ENCODE data around the gene USP31.

Gene USP31

DNA sequence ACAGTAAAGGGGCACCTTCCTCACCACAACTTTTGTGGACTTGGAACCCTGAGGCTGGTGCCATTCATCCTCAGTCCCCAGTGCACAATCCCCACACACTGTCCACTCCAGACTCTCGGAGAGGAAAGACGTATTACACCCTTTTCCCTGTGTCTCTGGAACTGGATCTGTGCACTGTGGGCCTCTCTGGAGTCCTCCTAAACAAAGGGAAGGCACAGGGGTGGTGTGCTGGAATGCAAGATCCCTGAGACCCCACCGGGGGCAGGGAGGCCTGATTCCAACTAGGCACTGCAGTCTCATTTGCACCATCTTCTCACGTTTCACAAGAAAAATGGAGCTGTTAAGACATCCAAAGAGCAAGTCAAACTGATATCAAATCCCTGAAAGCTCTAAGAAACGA lies 89.8 kb downstream of the USP31 start:
- no peak for DNase-seq

DNA sequence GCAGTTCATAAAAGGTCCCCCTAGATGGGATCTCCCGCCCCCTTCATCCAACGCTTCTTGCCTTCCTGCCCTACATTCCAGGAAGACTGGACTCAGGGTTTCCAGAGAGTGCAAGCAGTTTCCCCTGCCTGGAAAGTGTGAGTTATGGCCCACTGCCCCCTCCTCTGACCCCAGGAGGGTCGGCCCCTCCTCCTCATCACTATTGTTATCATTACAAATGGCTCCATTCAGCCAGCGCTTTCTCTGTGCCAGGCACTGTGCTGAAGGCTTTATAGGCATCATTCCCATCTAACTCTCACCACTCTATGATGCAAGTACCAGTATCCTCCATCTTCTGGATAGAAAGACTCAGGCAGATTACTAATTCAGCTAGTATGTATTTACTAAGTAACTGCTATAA lies 90.7 kb downstream of the USP31 start:
- DNase-seq, result no peak

DNA sequence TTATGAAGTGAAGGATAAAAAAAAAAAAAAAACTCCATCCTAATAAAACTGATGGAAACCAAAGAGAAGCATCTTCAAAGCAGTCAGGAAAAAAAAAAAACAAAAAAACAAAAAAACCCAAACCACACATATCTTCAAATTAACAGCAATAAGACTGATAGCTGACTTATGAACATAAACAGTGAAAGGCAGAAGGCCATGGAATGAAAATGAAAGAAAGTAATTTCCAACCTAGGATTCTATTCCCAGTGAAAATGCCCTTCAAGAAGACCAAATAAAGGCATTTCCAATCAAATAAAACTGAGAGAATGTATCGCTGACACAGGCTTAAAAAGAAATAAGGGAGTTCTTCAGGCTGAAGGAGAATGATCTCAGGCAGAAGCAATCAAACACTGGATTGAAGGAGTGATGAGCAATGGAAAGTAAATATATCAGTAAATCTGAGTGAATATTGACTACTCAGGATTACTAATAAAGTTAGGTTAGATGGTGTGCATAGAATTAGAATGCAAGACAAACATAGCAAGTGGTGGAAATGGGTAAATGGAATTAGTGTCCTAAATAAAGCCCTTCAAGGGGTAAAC lies 92.1 kb downstream of the USP31 start:
- no peak for DNase-seq

DNA sequence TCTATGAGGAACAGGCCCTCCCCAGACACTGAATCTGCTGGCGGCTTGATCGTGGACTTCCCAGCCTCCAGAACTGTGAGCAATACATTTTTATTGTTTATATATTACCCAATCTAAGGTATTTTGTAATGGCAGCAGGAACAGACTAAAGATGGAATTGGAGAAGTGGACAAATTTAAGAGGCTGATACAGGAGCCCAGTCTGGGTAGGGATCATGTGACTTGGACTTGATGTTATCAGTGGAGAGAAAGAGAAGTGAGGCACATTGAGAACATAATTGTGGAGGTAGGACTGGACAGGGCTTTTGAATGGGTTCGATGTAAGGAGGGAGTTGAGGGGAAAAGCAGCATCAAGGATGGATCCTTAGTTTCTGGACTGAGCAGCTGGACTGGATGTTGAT lies 93.8 kb downstream of the USP31 start:
- no peak for DNase-seq

DNA sequence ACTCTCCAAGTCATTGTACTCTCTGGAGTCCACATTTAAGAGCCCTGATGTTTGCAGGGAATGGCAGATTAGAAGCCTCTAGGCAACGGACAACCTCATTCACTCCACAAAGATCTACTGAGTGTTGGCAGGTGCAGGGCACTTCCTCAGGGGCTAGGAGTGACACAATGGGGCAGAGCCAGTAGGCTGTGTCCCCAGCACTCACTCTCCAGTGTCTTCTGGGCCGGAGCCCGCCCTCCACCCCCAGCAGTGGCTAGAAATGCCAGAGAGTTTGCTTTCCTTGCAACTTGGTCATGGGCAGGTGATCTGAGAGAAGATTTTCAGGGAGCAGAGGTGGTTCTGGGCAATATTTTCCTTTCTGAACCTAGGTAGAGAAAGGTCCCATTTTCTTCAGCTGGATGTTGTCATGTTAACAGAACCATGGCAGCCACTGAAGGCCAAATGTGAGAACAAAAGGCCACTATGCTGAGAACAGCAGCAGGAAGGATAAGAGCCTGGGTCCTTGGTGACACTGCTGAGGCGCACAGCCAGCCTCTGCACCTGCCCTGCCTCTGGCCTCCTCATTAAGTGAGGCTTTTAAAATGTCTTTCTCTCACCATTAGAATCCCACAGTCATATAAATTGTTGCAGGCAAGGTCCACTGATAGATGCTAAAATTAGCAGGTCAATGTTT lies 96.2 kb downstream of the USP31 start:
- no peak for DNase-seq

DNA sequence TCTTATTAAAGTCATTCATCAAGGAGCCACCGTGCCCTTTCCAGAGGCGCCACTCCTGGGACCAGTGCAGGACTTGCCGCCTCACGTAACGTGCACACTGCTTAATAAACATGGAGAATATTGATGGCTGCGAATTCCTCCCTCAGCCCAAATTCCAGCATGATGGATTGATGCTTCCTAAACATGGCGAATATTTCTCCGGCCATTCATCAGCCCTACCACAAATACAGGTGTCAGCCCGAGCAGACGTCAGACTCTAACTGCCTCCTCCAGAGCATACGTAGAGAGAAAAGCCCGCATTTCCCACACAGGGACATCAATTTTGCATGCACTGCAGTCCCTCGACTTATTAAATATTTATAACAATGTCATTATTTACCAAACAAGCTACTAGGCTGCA lies 97.0 kb downstream of the USP31 start:
- DNase-seq, result no peak

DNA sequence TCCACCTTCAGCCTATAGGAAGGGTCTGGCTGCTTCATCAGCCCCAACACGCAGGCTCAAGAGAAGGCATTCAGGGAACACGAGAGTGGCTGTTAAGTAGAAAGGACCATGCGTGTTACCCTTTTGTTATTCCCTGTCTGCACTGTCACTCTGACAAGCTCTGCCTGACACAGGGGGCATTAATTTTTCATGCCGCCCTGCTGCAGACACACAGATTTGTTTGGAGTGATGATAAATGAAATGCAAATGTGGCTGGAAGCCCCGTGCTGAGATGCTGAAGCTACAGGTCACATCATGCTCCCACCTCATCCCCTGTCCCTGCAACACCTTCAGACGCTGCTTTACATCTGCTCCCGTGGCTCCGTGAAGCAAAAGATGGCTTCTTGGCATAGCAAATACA lies 97.7 kb downstream of the USP31 start:
- no peak for DNase-seq

DNA sequence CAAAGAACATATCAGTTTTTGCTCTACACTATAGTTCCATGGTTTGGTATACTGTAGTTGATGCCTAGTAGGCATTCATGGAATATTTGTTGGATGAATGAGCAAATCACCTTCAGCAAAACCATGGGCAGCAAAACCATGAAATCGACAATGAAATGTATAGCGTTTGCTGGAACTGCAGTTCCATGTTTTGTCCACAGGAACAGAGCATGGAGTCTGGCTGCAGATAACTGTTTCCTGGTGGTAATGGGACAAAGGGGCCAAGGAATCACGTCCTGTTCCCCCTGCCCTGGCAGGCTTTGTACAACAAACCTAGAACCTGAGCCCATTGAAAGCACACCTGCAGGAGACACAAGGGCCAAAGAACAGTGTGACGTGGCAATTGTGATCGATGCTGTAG lies 101.1 kb downstream of the USP31 start:
- DNase-seq, result no peak

DNA sequence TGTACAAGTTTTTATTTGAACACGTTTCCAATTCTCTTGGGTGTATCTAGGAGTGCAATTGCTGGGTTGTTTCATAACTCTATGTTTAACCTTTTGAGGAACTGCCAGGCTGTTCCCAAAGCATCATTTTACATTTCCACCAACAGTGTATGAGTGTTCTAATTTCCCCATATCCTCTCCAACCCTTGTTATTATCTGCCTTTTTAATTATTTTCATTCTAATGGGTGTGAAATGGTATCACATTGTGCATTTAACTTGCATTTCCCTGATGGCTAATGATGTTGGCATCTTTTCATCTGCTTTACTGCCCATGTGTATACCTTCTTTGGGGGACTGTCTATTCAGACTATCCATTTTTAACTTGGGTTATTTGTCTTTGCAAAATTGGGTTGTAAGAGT lies 104.2 kb downstream of the USP31 start:
- DNase-seq, result no peak

DNA sequence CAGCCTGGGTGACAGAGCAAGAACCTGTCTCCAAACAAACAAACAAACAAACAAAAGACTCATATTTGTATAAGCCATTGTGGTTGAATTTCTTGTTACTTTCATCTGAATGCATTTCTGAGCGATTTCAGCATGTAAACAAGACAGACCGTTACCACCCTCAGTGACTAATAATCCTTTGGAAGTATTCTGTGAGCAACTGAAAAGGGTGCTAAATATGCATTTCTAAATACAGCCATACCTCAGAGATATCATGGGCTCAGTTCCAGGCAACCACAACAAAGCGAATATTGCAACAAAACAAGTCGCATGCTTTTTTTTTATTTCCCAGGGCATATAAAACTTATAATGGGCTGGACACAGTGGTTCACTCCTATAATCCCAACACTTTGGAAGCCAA lies 109.0 kb downstream of the USP31 start:
- DNase-seq, result no peak

DNA sequence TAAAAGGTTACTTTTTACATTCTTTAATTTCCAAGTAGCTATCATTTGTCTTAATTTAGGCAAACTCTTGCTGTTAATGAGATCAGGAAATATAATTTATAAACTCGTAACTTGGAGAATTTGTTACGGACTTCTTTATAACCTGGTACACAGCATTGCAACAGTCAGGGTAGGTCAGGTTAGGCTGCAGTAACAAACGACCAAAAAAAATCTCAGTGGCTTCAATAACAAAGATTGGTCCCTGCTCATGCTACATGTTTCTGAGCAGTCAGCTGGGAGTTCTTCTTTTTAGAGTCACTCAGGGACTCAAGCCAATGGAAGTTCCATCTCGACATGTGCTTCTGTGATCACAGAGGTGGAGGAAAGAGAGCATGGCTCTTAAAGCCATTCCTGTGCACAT lies 110.1 kb downstream of the USP31 start:
- no peak for DNase-seq

DNA sequence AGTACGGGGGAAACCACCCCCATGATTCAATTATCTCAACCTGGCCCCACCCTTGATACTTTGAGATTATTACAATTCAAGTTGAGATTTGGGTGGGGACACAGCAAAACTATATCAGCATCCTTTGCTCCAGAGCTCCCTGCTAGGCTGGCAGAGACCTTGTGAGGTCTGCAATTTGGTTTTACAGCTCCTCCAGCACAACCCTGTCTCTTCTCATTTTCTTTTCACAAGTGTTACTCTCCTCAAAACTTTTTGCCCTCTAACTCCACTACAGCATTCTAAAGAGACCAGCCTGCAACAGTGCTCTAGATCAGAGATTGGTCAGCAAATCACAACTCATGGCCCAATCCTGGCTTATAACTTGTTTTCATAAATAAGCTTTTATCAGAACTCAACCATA lies 114.0 kb downstream of the USP31 start:
- DNase-seq, result no peak

DNA sequence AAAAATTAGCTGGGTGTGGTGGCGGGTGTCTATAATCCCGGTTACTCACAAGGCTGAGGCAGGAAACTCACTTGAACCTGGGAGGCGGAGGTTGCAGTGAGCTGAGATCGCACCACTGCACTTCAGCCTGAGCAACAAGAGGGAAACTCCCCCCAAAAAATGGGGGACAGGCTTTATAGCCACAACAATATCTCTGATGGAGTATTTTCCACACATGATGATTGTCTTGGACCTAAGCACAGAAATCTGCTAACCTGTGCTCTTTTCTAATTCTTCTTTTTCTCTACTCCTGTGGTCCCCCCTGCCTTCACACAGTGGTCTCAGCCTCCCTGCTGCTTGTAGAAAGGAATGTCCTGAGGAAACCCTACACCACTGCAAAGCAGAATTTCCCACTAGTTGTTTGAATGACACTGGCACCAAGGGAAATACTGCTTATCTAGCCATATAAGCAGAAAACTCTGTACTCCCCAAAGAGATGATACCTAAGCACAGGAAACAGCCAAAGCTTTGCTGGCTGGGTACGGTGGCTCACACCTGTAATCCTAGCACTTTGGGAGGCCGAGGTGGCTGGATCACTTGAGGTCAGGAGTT lies 117.6 kb downstream of the USP31 start:
- no peak for DNase-seq

DNA sequence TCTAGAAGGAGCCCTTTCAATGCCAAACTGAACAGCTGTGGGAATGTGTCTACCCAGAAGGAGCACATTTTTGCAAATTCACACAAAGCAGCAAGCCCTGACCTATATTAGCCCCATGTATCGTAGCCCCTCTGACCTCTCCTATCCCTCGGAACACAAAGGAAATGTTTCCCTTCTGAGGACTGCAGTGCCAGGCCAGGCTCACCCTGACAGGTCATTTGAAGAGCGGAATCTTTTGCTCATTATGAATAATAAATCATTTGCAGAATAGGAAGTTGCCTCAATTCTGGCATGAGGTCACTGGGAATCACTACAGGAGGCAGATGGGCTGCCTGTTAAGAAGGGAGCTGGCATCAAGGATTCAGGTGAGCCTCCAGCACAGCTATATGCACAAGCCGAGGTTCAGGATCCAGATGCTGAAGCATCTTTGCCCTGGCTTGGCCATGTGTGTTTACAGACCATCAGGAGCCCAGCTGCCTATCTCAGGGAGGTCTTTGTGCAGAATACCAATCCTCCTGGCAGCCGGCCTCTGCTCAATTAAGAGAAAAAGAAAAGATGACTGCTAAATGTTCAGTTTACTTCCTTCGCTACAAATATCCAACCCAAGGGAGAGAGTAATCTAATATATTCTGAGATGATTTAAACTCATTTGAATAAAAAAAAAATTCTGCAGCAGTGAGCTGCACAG lies 119.4 kb downstream of the USP31 start:
- DNase-seq, result no peak

DNA sequence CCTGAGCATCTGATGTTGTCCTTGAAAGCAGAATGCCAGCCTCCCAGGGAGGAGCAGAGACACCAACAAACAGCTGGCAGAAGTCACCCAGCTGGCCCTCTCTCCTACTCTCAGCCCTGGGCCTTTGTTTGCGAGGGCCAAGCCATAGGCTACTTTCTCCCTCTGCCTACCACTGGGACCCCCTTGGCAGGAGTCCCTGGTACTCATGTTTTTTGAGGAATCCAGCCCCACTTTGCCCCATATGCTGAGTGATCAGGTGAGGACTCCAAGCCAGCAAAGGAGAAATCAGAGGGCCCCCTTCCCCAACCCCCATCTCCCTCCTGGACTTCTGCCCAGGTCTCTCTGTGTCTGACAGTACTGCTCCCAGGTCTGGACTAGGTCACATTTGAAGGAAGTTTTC lies 121.9 kb downstream of the USP31 start:
- DNase-seq, result no peak

DNA sequence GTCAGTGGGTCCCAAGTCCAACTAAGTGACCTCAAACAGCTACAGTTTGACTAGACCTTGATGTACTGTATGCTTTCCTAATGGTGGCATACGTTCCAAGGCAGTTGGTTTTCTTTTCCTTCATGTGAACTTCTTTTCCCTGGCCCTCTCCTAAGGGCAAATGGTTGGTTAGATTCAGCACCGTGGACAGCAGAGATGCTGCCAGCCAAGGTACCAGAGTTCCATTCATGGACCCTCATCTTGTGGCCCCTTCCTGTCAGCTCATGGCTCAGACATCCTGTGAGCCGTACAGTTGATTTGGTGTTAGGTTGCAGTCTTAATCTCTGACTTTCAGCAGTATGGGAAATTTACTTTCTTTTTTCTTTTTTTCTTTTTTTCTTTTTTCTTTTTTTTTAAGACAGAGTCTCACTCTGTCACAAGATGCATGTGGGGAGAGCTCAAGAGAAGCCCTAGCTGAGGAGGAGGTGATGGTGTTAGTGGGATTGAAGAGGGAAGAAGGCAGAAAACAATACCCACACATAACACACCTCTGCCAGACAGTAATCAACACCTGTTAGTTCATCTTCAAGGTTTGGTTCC lies 122.4 kb downstream of the USP31 start:
- DNase-seq, result no peak

DNA sequence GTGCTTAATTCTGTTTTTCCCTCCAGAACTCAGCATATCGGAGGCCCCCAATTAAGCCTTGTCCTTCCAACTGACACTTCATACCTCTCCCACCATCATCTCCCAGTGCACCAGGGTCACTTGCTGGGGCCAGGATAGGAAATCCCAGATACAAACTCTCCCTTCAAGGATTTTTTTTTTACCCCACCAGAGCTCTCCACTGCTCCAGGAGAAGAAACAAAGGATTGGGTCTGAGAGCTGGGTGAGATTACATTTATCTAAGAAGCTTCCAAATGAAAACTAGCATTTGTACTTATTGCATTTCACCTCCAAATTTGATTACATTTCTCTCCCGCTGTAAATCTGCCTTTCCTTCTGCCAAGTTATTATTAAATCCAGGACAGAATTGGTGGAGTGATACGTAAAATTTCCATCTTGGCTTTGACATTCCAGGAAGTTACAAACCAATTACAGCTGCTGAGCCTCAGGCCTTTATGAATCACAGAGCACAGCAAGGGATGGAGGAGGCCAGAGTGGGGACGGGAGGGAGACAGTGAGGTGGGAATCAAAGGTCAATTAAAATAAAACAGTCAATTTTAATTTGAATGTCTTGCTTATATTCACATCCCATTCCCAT lies 123.5 kb downstream of the USP31 start:
- DNase-seq, result no peak

DNA sequence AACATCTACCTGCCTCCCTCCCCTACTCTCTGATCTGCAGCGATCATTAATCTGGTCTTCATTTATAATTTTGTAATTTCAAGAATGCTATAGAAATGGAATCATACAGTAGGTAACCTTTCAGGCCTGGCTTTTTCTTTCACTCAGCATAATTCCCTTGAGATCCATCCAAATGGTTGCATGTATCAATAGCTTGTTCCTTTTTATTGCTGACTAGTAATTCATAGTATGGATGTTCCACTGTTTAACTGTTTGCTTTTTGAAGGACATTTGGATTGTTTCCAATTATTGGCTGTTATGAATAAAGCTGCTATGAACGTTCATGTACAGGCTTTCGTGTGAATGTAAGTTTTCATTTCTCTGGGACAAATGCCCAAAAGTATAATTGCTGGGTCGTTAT lies 125.2 kb downstream of the USP31 start:
- no peak for DNase-seq

DNA sequence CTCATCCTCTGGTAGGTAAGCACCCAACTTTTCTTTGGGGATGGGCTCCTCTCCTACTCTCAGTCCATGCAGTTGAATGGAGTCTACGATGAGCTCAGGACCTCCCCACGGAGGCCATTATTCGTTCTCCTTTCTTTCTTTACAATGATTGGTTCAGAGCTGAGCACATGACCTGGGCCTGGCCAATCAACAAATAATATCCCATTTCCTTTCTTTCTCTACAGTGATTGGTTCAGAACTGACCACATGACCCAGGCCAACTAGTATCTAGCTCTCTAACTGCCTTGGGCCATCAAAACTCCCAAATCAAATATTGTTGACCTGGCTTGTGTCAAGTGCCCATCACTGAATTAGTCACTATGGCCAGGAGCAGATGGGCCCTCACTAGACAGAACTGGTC lies 129.2 kb downstream of the USP31 start:
- no peak for DNase-seq

DNA sequence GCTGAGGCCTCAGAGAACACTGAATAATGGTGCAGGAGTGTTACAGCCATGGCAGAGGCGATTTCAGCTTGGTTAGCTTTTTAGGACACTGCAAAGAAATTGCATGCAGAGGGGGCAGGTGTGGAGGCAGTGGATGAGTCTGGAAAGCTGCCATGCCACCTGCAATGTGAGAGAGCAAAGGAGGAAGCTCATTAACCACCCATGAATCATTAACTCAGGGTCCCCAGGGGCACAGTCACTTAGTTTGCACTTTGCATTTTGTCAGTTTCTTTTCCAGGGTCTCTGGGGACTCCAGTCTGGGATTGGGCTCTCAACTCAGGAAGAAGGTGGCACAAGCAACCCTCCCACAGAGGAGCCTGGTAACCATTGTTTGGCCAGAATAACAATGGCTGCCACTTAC lies 132.9 kb downstream of the USP31 start:
- no peak for DNase-seq

DNA sequence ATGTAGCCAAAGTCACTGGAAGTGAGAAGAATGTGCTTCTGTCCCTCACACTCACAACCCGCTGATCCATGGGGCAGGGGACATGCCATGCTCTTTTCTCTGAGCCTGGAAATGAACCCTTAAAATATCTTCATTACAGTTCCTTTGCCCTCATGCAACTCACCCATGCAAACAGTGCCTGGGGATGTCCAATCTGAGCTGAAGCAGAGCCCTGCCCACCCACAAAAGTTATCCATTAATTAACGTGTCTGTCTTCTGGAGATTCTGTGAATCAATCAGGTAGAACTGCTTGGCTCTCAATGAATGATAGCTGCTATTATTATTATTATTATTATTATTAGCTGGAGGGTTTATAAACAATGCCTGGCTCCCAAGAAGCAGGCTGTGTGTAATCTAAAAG lies 133.7 kb downstream of the USP31 start:
- DNase-seq, result no peak

DNA sequence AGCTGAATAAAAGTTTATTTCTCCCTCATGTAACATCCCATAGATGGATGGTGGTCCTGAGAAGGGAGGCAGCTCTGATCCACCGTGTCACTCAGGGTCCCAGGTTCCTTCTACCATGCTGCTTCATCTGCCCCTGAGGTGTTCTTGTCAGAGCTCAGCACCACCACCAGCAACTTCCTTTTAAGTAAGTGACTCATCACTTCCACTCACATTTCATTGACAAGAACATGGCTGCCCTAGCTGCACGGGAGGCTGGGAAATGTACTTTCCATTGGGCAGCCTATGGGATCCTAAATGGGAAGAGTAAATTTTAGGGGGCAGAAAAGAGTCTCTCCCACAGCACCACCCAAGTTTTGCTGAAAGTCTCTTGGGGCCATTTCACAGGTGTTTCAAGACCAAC lies 134.7 kb downstream of the USP31 start:
- no peak for DNase-seq
